Measurements from ENCODE around the gene MTHFSD. TPM values are rescaled to one million over a fixed set of nuclear protein-coding genes. Genes with fewer than 3 reads are reported as not detected.

MTHFSD gene
- total RNA-seq, 1 experiment from 2014 or later, result 15.7 TPM

DNA sequence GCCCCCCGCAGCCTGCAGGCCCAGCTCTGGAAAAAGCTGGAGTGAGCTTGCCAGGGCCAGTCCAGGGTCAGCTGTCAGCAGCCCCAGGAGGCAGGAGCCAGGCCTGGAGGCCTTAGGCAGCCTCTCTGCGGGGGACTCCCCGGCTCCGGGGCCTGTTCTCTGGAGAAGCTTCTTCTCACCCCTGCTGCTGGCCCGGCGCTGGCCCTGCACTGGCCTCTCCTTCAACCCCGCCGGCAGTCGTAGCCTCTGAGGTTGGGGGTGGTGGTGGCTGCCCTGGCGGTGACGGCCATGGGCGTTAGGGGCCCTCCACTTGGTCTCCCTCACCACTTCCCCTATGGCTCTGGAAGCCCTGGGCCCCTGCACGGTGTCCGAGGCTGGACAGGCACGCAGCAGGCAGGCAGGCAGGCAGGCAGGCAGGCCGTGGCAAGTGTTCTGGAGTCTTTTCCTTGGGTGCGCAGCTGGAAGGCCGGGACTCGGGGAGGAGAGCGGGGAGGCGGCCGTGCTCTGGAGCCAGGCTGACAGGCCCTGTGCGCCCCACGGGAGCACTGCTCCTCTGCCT, 42.7 kb downstream of the MTHFSD start:
- H3K27ac Mint-ChIP-seq, result no peak overlapping the region

GRCh38 chr16:86511317-86512161, 43.5 kb downstream of the MTHFSD start:
- peaks cover 45% of the 10 kb centered on the region for H3K4me1 Mint-ChIP-seq
- CTCF ChIA-PET, result interaction anchor here (0.6 to 2.2 kb wide), 6 partner anchors 17 to 747 kb away, joined by 3 to 9 read pairs (median 4); no protein-coding TSS in a partner anchor
- DNase-seq (ENCODE audit: low spot score), result no peak
- peaks cover 96% of the 10 kb centered on the region for H3K27me3 Mint-ChIP-seq (ENCODE audit: low read depth)
- ATAC-seq, result no peak
- TF ChIP-seq ZNF425 (CRISPR knock-in tag; conservative IDR thresholded peaks at IDR 0.05), result no peak
- no peak overlapping the region for H3K27ac Mint-ChIP-seq
- no peaks in the 10 kb centered on the region for H3K9me3 Mint-ChIP-seq
- peaks cover 6% of the 10 kb centered on the region for H3K36me3 Mint-ChIP-seq
- POLR2A ChIA-PET, result interaction anchor here (1.0 kb wide), 1 partner anchor 11 kb away, joined by 3 read pairs; no protein-coding TSS in a partner anchor
- peak overlapping the region; percentile 51 for H3K4me3 Mint-ChIP-seq

More for the DNA sequence above, 42.7 kb downstream of the MTHFSD start:
- POLR2A ChIA-PET, result interaction anchor here (1.0 kb wide), 1 partner anchor 12 kb away, joined by 3 read pairs; no protein-coding TSS in a partner anchor
- peaks cover 42% of the 10 kb centered on the region for H3K4me1 Mint-ChIP-seq
- peak; percentile 37; the same call in 1 of the 2 replicates for TF ChIP-seq ZNF263 (CRISPR knock-in tag; IDR thresholded peaks at IDR 0.05; ENCODE audit: low read depth)
- TF ChIP-seq, protein P1, sequence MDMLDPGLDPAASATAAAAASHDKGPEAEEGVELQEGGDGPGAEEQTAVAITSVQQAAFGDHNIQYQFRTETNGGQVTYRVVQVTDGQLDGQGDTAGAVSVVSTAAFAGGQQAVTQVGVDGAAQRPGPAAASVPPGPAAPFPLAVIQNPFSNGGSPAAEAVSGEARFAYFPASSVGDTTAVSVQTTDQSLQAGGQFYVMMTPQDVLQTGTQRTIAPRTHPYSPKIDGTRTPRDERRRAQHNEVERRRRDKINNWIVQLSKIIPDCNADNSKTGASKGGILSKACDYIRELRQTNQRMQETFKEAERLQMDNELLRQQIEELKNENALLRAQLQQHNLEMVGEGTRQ (CRISPR knock-in tag; IDR thresholded peaks at IDR 0.05), result no peak
- H3K27me3 Mint-ChIP-seq (ENCODE audit: low read depth), result peaks cover 96% of the 10 kb centered on the region
- no peak for DNase-seq (ENCODE audit: low spot score)
- CTCF ChIA-PET, result interaction anchor here (1.3 to 2.2 kb wide), 2 partner anchors 172 to 439 kb away, joined by 3 to 9 read pairs; no protein-coding TSS in a partner anchor
- no peak overlapping the region for H3K4me3 Mint-ChIP-seq
- no peak for ATAC-seq
- peaks cover 6% of the 10 kb centered on the region for H3K36me3 Mint-ChIP-seq
- H3K9me3 Mint-ChIP-seq, result no peaks in the 10 kb centered on the region

DNA sequence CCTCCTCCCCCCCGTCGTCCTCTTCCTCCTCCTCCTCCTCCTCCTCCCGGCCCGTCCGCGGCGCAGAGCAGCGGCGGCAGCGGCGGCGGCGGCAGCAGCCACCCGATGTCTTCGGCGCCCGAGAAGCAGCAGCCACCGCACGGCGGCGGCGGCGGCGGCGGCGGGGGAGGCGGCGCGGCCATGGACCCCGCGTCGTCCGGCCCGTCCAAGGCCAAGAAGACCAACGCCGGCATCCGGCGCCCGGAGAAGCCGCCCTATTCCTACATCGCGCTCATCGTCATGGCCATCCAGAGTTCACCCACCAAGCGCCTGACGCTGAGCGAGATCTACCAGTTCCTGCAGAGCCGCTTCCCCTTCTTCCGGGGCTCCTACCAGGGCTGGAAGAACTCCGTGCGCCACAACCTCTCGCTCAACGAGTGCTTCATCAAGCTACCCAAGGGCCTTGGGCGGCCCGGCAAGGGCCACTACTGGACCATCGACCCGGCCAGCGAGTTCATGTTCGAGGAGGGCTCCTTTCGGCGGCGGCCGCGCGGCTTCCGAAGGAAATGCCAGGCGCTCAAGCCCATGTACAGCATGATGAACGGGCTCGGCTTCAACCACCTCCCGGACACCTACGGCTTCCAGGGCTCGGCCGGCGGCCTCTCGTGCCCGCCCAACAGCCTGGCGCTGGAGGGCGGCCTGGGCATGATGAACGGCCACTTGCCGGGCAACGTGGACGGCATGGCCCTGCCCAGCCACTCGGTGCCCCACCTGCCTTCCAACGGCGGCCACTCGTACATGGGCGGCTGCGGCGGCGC, 44.4 kb downstream of the MTHFSD start, which contains the start of gene FOXF1:
TSS of gene FOXF1 (plus strand) at position 63 of the 797 bp plus-strand sequence. CDS start at position 106, 43 bp downstream.
- TF ChIP-seq ZNF263 (CRISPR knock-in tag; IDR thresholded peaks at IDR 0.05; ENCODE audit: low read depth), result peak; percentile 94
- TF ChIP-seq, protein P2, sequence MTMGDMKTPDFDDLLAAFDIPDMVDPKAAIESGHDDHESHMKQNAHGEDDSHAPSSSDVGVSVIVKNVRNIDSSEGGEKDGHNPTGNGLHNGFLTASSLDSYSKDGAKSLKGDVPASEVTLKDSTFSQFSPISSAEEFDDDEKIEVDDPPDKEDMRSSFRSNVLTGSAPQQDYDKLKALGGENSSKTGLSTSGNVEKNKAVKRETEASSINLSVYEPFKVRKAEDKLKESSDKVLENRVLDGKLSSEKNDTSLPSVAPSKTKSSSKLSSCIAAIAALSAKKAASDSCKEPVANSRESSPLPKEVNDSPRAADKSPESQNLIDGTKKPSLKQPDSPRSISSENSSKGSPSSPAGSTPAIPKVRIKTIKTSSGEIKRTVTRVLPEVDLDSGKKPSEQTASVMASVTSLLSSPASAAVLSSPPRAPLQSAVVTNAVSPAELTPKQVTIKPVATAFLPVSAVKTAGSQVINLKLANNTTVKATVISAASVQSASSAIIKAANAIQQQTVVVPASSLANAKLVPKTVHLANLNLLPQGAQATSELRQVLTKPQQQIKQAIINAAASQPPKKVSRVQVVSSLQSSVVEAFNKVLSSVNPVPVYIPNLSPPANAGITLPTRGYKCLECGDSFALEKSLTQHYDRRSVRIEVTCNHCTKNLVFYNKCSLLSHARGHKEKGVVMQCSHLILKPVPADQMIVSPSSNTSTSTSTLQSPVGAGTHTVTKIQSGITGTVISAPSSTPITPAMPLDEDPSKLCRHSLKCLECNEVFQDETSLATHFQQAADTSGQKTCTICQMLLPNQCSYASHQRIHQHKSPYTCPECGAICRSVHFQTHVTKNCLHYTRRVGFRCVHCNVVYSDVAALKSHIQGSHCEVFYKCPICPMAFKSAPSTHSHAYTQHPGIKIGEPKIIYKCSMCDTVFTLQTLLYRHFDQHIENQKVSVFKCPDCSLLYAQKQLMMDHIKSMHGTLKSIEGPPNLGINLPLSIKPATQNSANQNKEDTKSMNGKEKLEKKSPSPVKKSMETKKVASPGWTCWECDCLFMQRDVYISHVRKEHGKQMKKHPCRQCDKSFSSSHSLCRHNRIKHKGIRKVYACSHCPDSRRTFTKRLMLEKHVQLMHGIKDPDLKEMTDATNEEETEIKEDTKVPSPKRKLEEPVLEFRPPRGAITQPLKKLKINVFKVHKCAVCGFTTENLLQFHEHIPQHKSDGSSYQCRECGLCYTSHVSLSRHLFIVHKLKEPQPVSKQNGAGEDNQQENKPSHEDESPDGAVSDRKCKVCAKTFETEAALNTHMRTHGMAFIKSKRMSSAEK (CRISPR knock-in tag; IDR thresholded peaks at IDR 0.05; ENCODE audit: borderline replicate concordance), result no peak
- Mint-ChIP-seq H3K27me3 (ENCODE audit: low read depth) (peaks cover 96% of the 10 kb centered on the region), H3K36me3 (peaks cover 6% of the 10 kb centered on the region), H3K9me3 (no peaks in the 10 kb centered on the region), H3K27ac (no peak within 1 kb of the TSS), H3K4me3 (peak within 1 kb of the TSS; percentile 66), H3K4me1 (peaks cover 49% of the 10 kb centered on the region)
- peak; percentile 3 for ATAC-seq
- DNase-seq (ENCODE audit: low spot score), result no peak
- ChIA-PET CTCF (interaction anchor here (1.0 to 2.2 kb wide), 4 partner anchors 18 to 258 kb away, joined by 4 to 9 read pairs (median 6); no protein-coding TSS in a partner anchor), POLR2A (no interaction called here)

Data from WTC11 (cell line).